Activated CD8-positive, alpha-beta memory T cell treated with anti-CD3 and anti-CD28 coated beads, Interleukin-2, amount 50 U/mL, for 48 hours (primary cell): Measurements from ENCODE around the gene MRC2.
"Not testable (repeated sequence)": the region's sequence is repeated elsewhere in the genome, so short reads cannot be mapped to it uniquely, and the experiment has no call there.

Experiments
- DNase-seq: peaks from one replicate; pipeline ENCODE4 v3.0.0-alpha.2; 2020

The MRC2 gene

DNA sequence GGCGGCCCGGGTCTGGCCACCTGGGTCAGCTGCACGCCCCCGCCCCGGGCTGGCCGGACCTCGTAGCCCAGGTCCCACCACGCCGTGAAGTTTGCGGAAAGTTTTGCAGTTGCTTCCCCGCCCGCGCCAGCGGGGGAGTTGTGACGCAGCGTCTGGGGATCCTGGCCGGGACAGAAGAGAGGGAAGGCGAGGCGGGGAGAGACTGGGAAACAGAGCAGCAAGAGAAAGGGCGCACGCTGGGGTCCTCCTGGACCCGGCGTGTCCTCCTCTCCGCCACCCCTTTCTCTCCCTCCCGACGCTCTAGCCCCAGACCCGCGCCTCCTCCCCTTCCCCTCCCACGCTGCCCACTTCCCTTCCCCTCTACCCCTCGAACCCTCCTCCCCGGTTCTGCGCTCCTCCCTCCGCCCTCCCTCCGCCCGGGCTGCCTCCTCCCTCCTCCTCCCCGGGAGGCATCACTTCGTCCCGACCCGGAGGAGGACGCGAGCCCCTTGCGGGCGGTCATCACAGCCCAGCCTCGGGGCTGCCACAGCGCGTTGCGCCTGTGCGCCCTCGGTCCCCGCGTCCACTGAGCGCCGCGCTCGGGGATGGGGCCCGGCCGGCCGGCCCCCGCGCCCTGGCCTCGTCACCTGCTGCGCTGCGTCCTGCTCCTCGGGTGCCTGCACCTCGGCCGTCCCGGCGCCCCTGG, at the start of gene MRC2:
TSS of gene MRC2 (plus strand) at position 452 of the 685 bp plus-strand sequence. CDS start at position 585, 133 bp downstream.
- peak; percentile 77 for DNase-seq

GRCh38 chr17:62578757-62579487, 48.5 kb upstream of the MRC2 start:
- no peak for DNase-seq

- no peak for DNase-seq
These were observed 46.5 kb upstream of the MRC2 start for GRCh38 chr17:62580947-62581346.

- DNase-seq, result no peak
These were observed 45.7 kb upstream of the MRC2 start for GRCh38 chr17:62581764-62582163.

DNA sequence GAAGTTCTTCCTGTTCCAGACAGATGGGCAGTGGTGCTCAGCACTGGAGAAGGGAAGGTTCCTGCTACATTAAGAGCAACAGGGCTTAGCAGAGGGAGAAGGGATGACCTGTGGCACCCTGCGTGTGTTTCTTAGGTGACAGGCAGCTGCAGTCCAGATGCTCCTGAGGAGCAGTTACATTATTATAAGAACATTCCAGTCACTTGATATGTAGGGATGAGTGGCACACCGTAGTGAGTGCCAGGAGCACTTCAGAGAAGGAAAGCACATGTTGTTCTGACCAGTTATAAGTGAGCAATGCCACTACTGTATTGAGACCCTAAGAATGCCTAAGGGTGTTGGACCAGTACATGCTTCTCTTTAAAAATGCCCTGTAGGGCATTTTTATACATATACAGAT, 39.9 kb upstream of the MRC2 start:
- no peak for DNase-seq

DNA sequence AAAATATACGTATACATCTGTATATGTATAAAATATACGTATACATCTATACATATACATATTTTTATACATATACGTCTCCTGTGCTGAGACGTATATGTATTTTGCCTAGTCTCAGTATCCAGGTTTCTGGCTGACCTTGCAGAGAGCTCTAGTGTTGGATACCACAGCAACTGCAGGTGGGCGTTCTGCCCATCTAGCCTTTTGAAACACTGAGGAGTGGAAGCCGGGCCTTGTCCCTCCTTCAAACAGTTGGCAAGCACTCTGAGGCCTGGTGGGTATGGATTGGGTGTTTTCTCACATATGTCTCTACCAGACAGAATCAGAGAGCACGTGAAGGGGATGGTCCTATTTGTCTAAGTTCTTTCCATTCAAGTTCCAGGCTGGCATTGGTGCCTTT, 39.4 kb upstream of the MRC2 start:
- DNase-seq, result no peak

DNA sequence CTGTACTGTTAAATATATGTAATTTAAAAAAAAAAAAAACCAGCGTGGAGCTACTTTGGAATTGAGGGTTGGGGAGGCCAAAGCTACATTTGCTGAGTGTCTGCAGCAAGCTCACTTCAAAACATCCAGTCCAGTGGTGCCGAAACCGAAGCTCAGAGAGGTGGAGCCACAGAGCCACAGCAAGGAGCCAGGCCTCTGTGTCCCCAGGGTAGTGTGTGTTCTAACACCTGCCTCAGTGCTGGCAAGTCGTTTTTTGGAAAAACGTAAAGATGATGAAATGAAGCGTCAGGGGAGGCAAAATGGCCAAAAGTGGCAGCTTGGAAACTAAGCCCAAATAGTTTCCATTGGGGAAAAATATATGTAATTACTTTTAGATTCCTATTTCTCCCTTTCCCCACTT, 36.1 kb upstream of the MRC2 start:
- no peak for DNase-seq

DNA sequence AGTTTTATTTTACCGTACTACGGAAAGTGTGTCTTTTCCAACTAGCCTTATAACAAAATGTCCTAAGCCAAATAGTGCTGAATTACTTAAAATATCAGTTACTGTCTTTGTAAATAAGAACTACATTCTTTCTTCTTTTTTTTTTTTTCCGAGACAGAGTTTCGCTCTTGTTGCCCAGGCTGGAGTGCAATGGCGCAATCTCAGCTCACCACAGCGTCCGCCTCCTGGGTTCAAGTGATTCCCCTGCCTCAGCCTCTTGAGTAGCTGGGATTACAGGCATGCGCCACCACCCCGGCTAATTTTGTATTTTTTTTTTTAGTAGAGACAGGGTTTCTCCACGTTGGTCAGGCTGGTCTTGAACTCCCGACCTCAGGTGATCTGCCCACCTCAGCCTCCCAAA, 35.6 kb upstream of the MRC2 start:
- DNase-seq, result not testable (repeated sequence)

DNA sequence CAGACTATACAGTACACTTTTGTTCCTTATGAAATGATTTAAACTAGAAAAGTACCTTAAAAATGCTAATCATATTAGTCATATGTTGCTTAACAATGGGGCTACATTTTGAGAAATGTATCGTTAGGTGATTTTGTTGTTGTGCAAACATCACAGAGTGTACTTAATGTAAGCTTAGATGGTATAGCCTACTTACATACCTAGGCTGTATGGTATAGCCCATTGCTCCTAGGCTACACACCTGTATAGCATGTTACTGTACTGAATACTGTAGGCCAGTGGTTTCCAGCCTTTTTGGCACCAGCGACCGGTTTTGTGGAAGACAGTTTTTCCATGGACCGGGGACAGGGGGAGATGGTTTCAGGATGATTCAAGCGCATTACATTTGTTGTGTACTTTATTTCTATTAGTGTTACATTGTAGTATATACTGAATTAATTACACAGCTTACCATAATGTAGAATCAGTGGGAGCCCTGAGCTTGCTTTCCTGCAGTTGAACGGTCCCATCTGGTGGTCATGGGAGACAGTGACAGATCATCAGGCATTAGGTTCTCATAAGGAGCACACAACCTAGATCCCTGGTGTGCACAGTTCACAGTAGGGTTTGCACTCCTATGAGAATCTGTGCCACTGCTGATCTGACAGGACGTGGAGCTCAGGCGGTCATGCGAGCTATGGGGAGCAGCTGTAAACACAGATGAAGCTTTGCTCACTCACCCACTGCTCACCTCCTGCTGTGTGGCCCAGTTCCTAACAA, 35.0 kb upstream of the MRC2 start:
- DNase-seq, result no peak

DNA sequence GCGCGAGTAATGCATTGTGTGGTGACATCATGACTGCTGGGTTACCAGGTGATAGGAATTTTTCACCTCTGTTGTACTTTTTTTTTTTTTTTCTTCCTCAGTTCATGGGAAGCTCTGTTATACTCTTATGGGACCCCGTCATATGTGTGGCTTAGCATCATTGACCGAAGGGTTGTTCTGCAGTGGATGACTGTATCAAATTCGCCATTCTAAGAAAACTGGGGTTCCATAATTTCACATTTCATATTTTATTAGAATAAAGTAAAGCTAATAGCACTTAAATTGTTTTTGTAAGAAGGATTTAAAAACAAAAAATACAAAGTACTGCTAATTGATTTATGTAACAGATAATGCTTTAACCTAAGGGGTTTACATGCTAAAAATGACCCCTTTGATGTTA, 32.0 kb upstream of the MRC2 start:
- DNase-seq, result no peak

- DNase-seq, result no peak
These were observed 30.8 kb upstream of the MRC2 start for GRCh38 chr17:62596662-62597061.

GRCh38 chr17:62597150-62597549, 30.3 kb upstream of the MRC2 start:
- no peak for DNase-seq

DNA sequence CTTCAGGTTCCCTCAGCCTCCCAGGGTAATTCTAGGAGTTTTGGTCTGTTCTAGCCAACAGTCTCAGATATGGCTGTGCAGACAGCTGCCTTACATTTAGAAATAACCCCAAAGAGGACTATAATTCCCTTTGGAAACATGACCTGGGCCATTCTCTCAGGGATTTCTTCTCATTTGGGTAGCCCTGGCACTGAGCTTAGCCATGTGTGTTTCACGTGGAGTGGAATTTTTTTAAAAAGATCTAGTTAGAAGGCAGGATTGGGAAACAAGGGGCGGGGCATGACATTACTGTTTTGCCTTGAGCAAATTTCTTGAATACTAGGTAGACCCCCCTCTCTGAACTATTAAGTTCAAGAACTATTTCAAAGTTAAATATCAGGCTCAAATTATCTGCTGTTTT, 29.6 kb upstream of the MRC2 start:
- DNase-seq, result no peak

DNA sequence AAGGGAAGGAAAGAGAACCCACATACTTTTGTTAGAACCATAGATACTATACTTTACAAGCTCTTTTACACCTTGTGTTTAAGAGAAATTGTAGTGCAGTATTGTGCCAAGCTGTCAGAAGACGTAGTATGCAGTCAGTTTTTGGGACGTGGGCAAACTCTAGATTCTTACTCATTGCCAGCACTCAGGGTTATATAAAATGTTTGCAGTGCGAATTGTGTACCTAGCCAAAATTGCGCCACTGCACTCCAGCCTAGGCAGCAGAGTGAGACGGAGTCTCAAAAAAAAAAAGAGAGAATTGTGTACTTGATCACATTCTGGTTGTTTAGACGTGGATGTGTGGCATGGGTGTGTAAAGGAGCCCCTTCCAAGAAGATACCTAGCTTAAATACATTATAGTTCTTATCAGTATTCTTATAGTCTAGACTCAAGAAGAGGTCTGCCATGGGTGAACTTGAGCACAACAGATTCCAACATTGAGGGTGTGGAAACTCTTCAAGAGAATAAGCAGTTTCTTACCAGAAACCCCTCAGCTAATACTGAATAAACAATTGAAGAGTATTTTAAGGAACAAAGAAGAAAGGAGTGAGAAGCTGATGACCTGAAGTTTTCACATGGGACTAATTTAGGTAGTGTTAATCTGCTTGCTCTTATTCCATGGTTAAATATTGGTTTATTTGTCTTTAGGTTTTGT, 27.4 kb upstream of the MRC2 start:
- DNase-seq, result no peak

DNA sequence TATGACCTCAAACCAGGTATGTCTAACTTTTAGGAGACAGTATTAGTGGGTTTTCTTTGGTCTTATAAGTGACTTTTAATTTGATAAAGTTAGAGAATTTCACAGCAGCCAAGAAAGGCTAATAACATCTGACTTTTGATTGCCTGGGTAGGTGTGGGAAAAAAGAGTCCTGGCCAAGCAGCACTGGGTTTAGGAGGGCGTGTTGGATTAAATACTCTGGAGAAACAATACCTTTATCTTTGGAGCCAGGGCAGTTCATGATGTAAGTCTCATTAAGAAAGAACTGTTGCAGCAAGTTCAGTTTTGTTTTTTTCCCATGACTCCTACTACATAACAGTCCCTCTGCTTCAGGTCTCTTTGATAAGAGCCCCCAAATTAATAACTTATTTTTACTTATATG, 26.7 kb upstream of the MRC2 start:
- no peak for DNase-seq

DNA sequence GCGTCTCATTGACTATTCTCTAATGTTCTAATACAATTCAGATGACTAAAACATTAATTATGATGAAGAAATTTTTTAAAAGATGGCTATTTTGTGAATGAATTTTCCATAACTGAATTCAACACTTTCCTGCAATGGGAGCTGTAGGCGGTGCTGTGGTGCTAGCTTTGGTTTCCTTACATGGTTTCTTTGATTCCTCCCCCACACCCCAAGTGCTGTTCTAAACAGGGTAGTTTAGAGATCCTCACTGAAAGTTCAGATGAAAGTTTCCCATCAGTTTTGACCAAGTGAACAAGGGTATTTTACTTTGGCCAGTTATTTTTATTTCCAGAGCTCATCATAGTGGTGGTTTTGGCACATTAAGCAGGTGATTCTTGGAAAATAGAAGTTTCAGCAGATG, 26.0 kb upstream of the MRC2 start:
- no peak for DNase-seq

- DNase-seq, result not testable (repeated sequence)
These were observed 23.7 kb upstream of the MRC2 start for GRCh38 chr17:62603783-62604182.

- no peak for DNase-seq
These were observed 21.9 kb upstream of the MRC2 start for GRCh38 chr17:62605588-62605987.

DNA sequence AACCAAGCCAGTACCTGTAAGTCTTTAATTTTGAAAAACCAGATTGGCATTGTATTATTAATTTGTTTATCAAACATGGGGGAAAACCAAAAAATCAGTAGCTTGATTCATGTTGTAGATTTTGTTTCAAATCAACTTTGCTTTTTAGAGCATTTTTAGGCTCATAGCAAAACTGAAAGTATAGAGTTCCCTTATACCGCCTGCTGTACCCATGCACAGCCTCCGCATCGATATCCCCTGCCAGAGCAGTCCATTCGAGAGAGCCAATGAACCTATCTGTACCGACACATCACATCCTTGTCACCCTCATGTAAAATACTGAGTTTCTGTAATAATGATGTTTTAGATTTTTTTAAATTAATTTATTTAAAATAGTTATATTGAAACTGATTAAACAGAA, 16.2 kb upstream of the MRC2 start:
- DNase-seq, result no peak

DNA sequence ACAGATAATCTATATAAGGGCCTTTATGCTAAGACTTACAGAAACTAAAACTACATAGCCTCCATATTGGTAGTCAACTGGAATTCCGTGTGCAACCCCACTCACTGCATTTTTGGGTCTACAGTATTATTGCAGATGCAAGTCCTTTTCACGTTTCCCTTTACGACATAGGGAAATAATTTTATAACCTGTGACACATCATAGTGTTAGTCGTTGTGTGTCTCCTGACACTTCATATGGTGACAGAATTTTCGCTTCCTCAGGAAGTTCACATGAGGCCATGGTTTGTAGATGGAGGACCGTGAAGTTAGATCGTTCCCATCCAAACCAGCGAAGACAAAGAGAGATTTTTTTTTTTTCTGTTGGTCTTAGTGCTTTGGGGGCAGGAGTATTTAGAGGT, 15.7 kb upstream of the MRC2 start:
- DNase-seq, result no peak

DNA sequence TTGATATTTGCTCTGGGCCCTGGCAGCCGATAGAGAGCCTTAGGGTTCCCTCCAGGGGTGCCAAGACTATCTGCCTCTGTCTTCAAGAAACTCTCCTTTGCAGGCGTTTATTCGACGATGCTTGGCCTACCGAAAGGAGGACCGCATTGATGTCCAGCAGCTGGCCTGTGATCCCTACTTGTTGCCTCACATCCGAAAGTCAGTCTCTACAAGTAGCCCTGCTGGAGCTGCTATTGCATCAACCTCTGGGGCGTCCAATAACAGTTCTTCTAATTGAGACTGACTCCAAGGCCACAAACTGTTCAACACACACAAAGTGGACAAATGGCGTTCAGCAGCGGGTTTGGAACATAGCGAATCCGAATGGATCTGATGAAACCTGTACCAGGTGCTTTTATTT, 15.2 kb upstream of the MRC2 start:
- DNase-seq, result not testable (repeated sequence)

DNA sequence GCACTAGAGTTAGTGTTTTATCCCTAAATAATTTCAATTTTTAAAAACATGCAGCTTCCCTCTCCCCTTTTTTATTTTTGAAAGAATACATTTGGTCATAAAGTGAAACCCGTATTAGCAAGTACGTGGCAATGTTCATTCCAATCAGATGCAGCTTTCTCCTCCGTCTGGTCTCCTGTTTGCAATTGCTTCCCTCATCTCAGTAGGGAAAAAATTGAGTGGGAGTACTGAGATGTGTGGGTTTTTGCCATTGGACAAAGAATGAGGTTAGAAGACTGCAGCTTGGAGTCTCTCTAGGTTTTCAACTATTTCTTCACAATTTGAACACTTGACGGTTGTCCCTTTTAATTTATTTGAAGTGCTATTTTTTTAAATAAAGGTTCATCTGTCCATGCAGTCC, 14.4 kb upstream of the MRC2 start:
- DNase-seq, result not testable (repeated sequence)

- DNase-seq, result no peak
These were observed 13.3 kb upstream of the MRC2 start for GRCh38 chr17:62614142-62614541.
